Measurements from ENCODE around the gene ANKRD30BL. TPM values are rescaled to one million over a fixed set of nuclear protein-coding genes. Genes with fewer than 3 reads are reported as not detected.

The ANKRD30BL gene, protein sequence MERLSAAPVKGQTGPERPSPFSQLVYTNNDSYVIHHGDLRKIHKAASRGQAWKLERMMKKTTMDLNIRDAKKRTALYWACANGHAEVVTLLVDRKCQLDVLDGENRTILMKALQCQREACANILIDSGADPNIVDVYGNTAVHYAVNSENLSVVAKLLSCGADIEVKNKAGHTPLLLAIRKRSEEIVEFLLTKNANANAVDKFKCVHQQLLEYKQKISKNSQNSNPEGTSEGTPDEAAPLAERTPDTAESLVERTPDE
- not detected in 2 replicates for total RNA-seq

GRCh38 chr2:132161161-132162124 is at the start of gene ANKRD30BL:
ANKRD30BL (minus strand) TSS chr2:132161952; CDS start chr2:132161705, 247 bp downstream.

Measured in smooth muscle cell of trachea (primary cell).